HEK293T (cell line): ENCODE data around the gene OR52E1.

Experiments used
- CTCF ChIA-PET: fragments of 350-600 bp; formaldehyde crosslinking; extraction: SDS; loops from one replicate; lab custom pipeline; 2021; ENCODE audit warnings: antibody characterized with exemption, inconsistent platforms; lab: Yijun Ruan, JAX
- POLR2A ChIA-PET: fragments of 350-600 bp; formaldehyde crosslinking; extraction: SDS; loops from one replicate; lab custom pipeline; 2020; ENCODE audit warnings: antibody characterized with exemption, inconsistent platforms; lab: Yijun Ruan, JAX
- DNase-seq: peaks from one replicate; pipeline ENCODE4 v3.0.0; 2012; ENCODE audit warnings: mixed read lengths; ENCODE audit errors: extremely low spot score
- ARNT ChIP-seq: fragments of 450-650 bp; IDR thresholded peaks from 2 replicates; pipeline ENCODE4 v1.6.1; 2017; ENCODE audit warnings: mild to moderate bottlenecking
- BHLHE40 ChIP-seq: fragments of 450-650 bp; IDR thresholded peaks from 2 replicates; pipeline ENCODE4 v1.6.1; 2016; ENCODE audit warnings: mild to moderate bottlenecking, moderate library complexity, borderline replicate concordance
- CTBP1 ChIP-seq: fragments of 450-650 bp; IDR thresholded peaks from 2 replicates; pipeline ENCODE4 v1.6.1; 2016; ENCODE audit warnings: borderline replicate concordance
- FOXA1 ChIP-seq: fragments of 450-650 bp; IDR thresholded peaks from 2 replicates; pipeline ENCODE4 v1.6.1; 2016; ENCODE audit warnings: mild to moderate bottlenecking
- NFRKB ChIP-seq: fragments of 450-650 bp; IDR thresholded peaks from 2 replicates; pipeline ENCODE4 v1.6.1; 2016; ENCODE audit warnings: mild to moderate bottlenecking, moderate library complexity
- TF ChIP-seq, protein P1 (sequence below): fragments of 450-650 bp; IDR thresholded peaks from 2 replicates; pipeline ENCODE4 v1.6.1; 2016

OR52E1 gene

DNA sequence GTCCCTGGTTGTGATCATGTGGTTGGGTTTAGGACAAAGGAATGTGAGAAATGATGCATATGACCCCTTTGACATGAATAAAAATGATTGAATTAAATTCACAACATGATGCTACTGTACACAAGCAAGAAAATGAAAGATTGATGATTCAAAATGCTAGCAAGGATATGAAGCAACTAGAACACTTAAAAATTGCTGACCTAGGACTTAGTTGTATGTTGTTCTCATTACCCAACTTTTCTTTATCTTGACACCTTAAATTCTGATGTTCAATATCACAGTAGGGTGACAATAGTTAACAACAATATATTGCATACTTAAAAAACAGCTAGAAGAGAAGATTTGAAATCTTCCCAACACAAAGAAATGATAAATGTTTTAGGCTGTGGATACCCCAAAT, 48.2 kb downstream of the OR52E1 start:
- CTCF ChIA-PET: no interaction called here
- TF ChIP-seq FOXA1: no peak
- no peak for DNase-seq
- POLR2A ChIA-PET: no interaction called here

DNA sequence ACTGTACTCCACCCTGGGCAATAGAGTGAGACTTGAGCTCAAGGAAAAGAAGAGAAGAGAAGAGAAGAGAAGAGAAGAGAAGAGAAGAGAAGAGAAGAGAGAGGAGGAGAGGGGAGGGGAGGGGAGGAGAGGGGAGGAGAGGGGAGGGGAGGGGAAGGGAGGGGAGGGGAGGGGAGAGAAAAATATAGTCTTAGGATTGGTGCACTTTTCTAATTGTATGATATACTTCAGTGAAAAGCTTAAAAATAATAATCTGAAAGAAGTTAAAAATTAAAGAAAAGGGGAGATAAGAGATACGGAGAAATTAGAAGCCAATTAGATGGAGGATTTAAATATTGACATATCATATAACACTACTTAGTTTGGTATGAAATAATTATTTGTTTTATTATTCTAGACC, 49.5 kb downstream of the OR52E1 start:
- DNase-seq: no peak
- TF ChIP-seq, protein P1, sequence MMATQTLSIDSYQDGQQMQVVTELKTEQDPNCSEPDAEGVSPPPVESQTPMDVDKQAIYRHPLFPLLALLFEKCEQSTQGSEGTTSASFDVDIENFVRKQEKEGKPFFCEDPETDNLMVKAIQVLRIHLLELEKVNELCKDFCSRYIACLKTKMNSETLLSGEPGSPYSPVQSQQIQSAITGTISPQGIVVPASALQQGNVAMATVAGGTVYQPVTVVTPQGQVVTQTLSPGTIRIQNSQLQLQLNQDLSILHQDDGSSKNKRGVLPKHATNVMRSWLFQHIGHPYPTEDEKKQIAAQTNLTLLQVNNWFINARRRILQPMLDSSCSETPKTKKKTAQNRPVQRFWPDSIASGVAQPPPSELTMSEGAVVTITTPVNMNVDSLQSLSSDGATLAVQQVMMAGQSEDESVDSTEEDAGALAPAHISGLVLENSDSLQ: no peak
- TF ChIP-seq BHLHE40 (no peak), NFRKB (no peak), CTBP1 (no peak), FOXA1 (no peak), ARNT (no peak)
- ChIA-PET POLR2A (no interaction called here), CTCF (no interaction called here)
